GM18507 (cell line): ENCODE measurements around the gene RSBN1L.
"Not testable (repeated sequence)": the region's sequence is repeated elsewhere in the genome, so short reads cannot be mapped to it uniquely, and the experiment has no call there.

Experiments
- DNase-seq: peaks from one replicate; pipeline ENCODE4 v3.0.0; 2011; ENCODE audit warnings: low read depth; ENCODE audit not compliant: insufficient read length; ENCODE audit errors: extremely low spot score
- FAIRE-seq: peaks from 2 replicates; lab custom pipeline; 2011; peaks lifted over from hg19 to GRCh38; lab: Jason Lieb, UNC

Gene RSBN1L

GRCh38 chr7:77717566-77717965, 21.3 kb downstream of the RSBN1L start:
- DNase-seq, FAIRE-seq: not testable (repeated sequence)

GRCh38 chr7:77727527-77727926, 31.3 kb downstream of the RSBN1L start:
- FAIRE-seq (no peak), DNase-seq (no peak)

GRCh38 chr7:77727936-77728701, 31.9 kb downstream of the RSBN1L start:
- FAIRE-seq (no peak), DNase-seq (no peak)

GRCh38 chr7:77729574-77730348, 33.5 kb downstream of the RSBN1L start:
- no peak for DNase-seq
- FAIRE-seq, result no peak

GRCh38 chr7:77731716-77732115, 35.5 kb downstream of the RSBN1L start:
- FAIRE-seq, result no peak
- DNase-seq, result no peak

GRCh38 chr7:77734659-77735421, 38.6 kb downstream of the RSBN1L start:
- DNase-seq (no peak), FAIRE-seq (no peak)

GRCh38 chr7:77735457-77735856, 39.2 kb downstream of the RSBN1L start:
- FAIRE-seq (no peak), DNase-seq (no peak)

GRCh38 chr7:77736991-77737390, 40.7 kb downstream of the RSBN1L start:
- FAIRE-seq (no peak), DNase-seq (no peak)

- FAIRE-seq (peak; percentile 9), DNase-seq (no peak)
These were observed 42.1 kb downstream of the RSBN1L start for GRCh38 chr7:77738382-77738781.

GRCh38 chr7:77738871-77739270, 42.6 kb downstream of the RSBN1L start:
- DNase-seq (no peak), FAIRE-seq (no peak)

GRCh38 chr7:77740257-77740656, 44.0 kb downstream of the RSBN1L start:
- DNase-seq (no peak), FAIRE-seq (no peak)

- FAIRE-seq, result no peak
- no peak for DNase-seq
These were observed 47.3 kb downstream of the RSBN1L start for GRCh38 chr7:77743518-77743917.

GRCh38 chr7:77745746-77746145, 49.5 kb downstream of the RSBN1L start:
- no peak for FAIRE-seq
- DNase-seq, result no peak

- FAIRE-seq (no peak), DNase-seq (no peak)
These were observed 50.0 kb downstream of the RSBN1L start for GRCh38 chr7:77746164-77746823.

GRCh38 chr7:77746824-77747165, 50.5 kb downstream of the RSBN1L start:
- DNase-seq (no peak), FAIRE-seq (no peak)

GRCh38 chr7:77747178-77747577, 50.9 kb downstream of the RSBN1L start:
- DNase-seq (no peak), FAIRE-seq (no peak)

- DNase-seq (no peak), FAIRE-seq (no peak)
These were observed 51.5 kb downstream of the RSBN1L start for GRCh38 chr7:77747718-77748117.

- FAIRE-seq, result no peak
- DNase-seq, result no peak
These were observed 55.8 kb downstream of the RSBN1L start for GRCh38 chr7:77752016-77752415.

- FAIRE-seq, result no peak
- no peak for DNase-seq
These were observed 56.9 kb downstream of the RSBN1L start for GRCh38 chr7:77753173-77753572.

GRCh38 chr7:77757589-77757988, 61.3 kb downstream of the RSBN1L start:
- DNase-seq (no peak), FAIRE-seq (peak; percentile 80)
